OCI-LY1 (cell line): ENCODE data around the gene USP15.

Experiments
- H2AFZ ChIP-seq: fragments of 200-600 bp; sonication (generic), shearing (Covaris generic); 2 replicates; pipeline ENCODE4 v1.6.0; 2014; ENCODE audit warnings: antibody characterized with exemption, mild to moderate bottlenecking, low read length
- H3F3A ChIP-seq: fragments of 200-600 bp; sonication (generic), shearing (Covaris generic); 2 replicates; pipeline ENCODE4 v1.6.0; 2014; ENCODE audit warnings: mild to moderate bottlenecking, antibody characterized with exemption, low read length, moderate library complexity; ENCODE audit not compliant: insufficient read depth
- H3K27ac ChIP-seq: fragments of 200-600 bp; sonication (generic); 2 replicates; pipeline ENCODE4 v1.5.1; 2014; ENCODE audit warnings: low read length, mixed run types, mild to moderate bottlenecking, low read depth; ENCODE audit not compliant: poor library complexity, severe bottlenecking
- H3K27me3 ChIP-seq: fragments of 200-600 bp; sonication (generic); 2 replicates; pipeline ENCODE4 v1.6.0; 2014; ENCODE audit warnings: antibody characterized with exemption, mild to moderate bottlenecking, low read length, moderate library complexity; ENCODE audit not compliant: insufficient read depth
- H3K36me3 ChIP-seq: fragments of 200-600 bp; sonication (generic); 2 replicates; pipeline ENCODE4 v1.6.1; 2014; ENCODE audit warnings: mild to moderate bottlenecking, antibody characterized with exemption, low read length, moderate library complexity, mixed read lengths; ENCODE audit not compliant: insufficient read depth
- H3K4me1 ChIP-seq: fragments of 200-600 bp; sonication (generic); 2 replicates; pipeline ENCODE4 v1.5.1; 2014; ENCODE audit warnings: mild to moderate bottlenecking, low read length, moderate library complexity; ENCODE audit not compliant: insufficient read depth, severe bottlenecking
- H3K4me2 ChIP-seq: fragments of 200-600 bp; sonication (generic), shearing (Covaris generic); 2 replicates; pipeline ENCODE4 v1.6.1; 2014; ENCODE audit warnings: low read length
- H3K4me3 ChIP-seq: fragments of 200-600 bp; sonication (generic); 2 replicates; pipeline ENCODE4 v1.5.1; 2014; ENCODE audit warnings: low read length, low read depth, mild to moderate bottlenecking, mixed read lengths; ENCODE audit not compliant: poor library complexity, severe bottlenecking
- H3K79me2 ChIP-seq: fragments of 200-600 bp; shearing (Covaris generic); 2 replicates; pipeline ENCODE4 v1.6.1; 2016; ENCODE audit warnings: mixed run types, low read length, mixed read lengths; ENCODE audit not compliant: insufficient read depth
- H3K9ac ChIP-seq: fragments of 200-600 bp; sonication (generic), shearing (Covaris generic); 2 replicates; pipeline ENCODE4 v1.6.1; 2014; ENCODE audit warnings: mild to moderate bottlenecking, low read length, mixed read lengths
- H3K9me2 ChIP-seq: fragments of 200-600 bp; sonication (generic), shearing (Covaris generic); 2 replicates; pipeline ENCODE4 v1.6.1; 2014; ENCODE audit warnings: low read depth, mild to moderate bottlenecking, low read length, mixed read lengths
- H3K9me3 ChIP-seq: fragments of 200-600 bp; shearing (Covaris generic); 2 replicates; pipeline ENCODE4 v1.6.1; 2014; ENCODE audit warnings: low read length, mixed read lengths
- H4K20me1 ChIP-seq: fragments of 200-600 bp; sonication (generic), shearing (Covaris generic); 2 replicates; pipeline ENCODE4 v1.6.0; 2016; ENCODE audit warnings: mild to moderate bottlenecking, low read length; ENCODE audit not compliant: insufficient read depth
- CTCF ChIP-seq: fragments of 200-600 bp; sonication (generic), shearing (Covaris generic); IDR thresholded peaks from 2 replicates; pipeline ENCODE4 v1.5.1; 2017; ENCODE audit warnings: mild to moderate bottlenecking, antibody characterized with exemption, low read length, moderate library complexity, mixed read lengths
- EZH2 ChIP-seq: fragments of 200-600 bp; sonication (generic), shearing (Covaris generic); IDR thresholded peaks from 2 replicates; pipeline ENCODE4 v1.8.0; 2017; ENCODE audit warnings: borderline replicate concordance, mixed run types, mild to moderate bottlenecking, antibody characterized with exemption, low read length, moderate library complexity, mixed read lengths

The USP15 gene

GRCh38 chr12:62224601-62225000, 35.6 kb upstream of the USP15 start:
- no peaks in the 10 kb centered on the region for H3F3A ChIP-seq
- no peaks in the 10 kb centered on the region for H4K20me1 ChIP-seq
- no peak overlapping the region for H3K4me2 ChIP-seq
- H3K9me3 ChIP-seq: no peaks in the 10 kb centered on the region
- no peak for TF ChIP-seq EZH2
- no peak for TF ChIP-seq CTCF
- H3K9ac ChIP-seq: no peak overlapping the region
- H2AFZ ChIP-seq: no peak overlapping the region
- H3K27ac ChIP-seq: no peak overlapping the region
- H3K36me3 ChIP-seq: no peaks in the 10 kb centered on the region
- H3K79me2 ChIP-seq: no peaks in the 10 kb centered on the region
- no peaks in the 10 kb centered on the region for H3K27me3 ChIP-seq
- H3K4me1 ChIP-seq: no peaks in the 10 kb centered on the region
- H3K9me2 ChIP-seq: no peaks in the 10 kb centered on the region
- H3K4me3 ChIP-seq: no peak overlapping the region

- no peaks in the 10 kb centered on the region for H3K9me3 ChIP-seq
- no peak overlapping the region for H3K4me3 ChIP-seq
- H3K9me2 ChIP-seq: no peaks in the 10 kb centered on the region
- no peak overlapping the region for H3K4me2 ChIP-seq
- no peaks in the 10 kb centered on the region for H3K36me3 ChIP-seq
- H3K27ac ChIP-seq: no peak overlapping the region
- H3K79me2 ChIP-seq: no peaks in the 10 kb centered on the region
- no peak for TF ChIP-seq EZH2
- TF ChIP-seq CTCF: no peak
- H3K4me1 ChIP-seq: no peaks in the 10 kb centered on the region
- no peaks in the 10 kb centered on the region for H3F3A ChIP-seq
- no peaks in the 10 kb centered on the region for H3K27me3 ChIP-seq
- H3K9ac ChIP-seq: no peak overlapping the region
- H2AFZ ChIP-seq: no peak overlapping the region
- H4K20me1 ChIP-seq: no peaks in the 10 kb centered on the region
Measured at GRCh38 chr12:62227091-62227490, 33.1 kb upstream of the USP15 start.

- no peak for TF ChIP-seq EZH2
- no peak for TF ChIP-seq CTCF
- H3K9ac ChIP-seq: no peak overlapping the region
- H3F3A ChIP-seq: no peaks in the 10 kb centered on the region
- H2AFZ ChIP-seq: no peak overlapping the region
- no peaks in the 10 kb centered on the region for H3K9me3 ChIP-seq
- H3K79me2 ChIP-seq: no peaks in the 10 kb centered on the region
- H3K9me2 ChIP-seq: no peaks in the 10 kb centered on the region
- H3K27ac ChIP-seq: no peak overlapping the region
- no peak overlapping the region for H3K4me2 ChIP-seq
- H3K36me3 ChIP-seq: no peaks in the 10 kb centered on the region
- no peaks in the 10 kb centered on the region for H3K4me1 ChIP-seq
- H3K4me3 ChIP-seq: no peak overlapping the region
- H4K20me1 ChIP-seq: no peaks in the 10 kb centered on the region
- H3K27me3 ChIP-seq: no peaks in the 10 kb centered on the region
Measured at GRCh38 chr12:62230652-62231051, 29.6 kb upstream of the USP15 start.
